Measurements from ENCODE around the gene ATG9A. TPM values are rescaled to one million over a fixed set of nuclear protein-coding genes. Genes with fewer than 3 reads are reported as not detected.

Gene ATG9A
- total RNA-seq, 5 donors from 2014 or later (not counting 1 experiment from before 2014, with no cell fraction given), result 52.5 to 72.9 (median 57.6) TPM

- H3K4me1 Mint-ChIP-seq, result peaks cover 17 to 30% (median 25%) of the 10 kb centered on the region in 3 donors
- H3K27me3 Mint-ChIP-seq, result no peaks in the 10 kb centered on the region
- ChIA-PET POLR2A (interaction anchor here in 1 of 2 donors (0.6 kb wide), 1 partner anchor 24 kb away, joined by 4 read pairs; no protein-coding TSS in a partner anchor), CTCF (no interaction called here)
- peaks cover 35% of the 10 kb centered on the region for H3K36me3 Mint-ChIP-seq
- ATAC-seq (replicated peaks in 1 of 4) (no peak), DNase-seq (no peak)
- H3K27ac Mint-ChIP-seq, result no peak overlapping the region
- 98% methylated on average over 10 of the region's 16 CpGs for WGBS (ENCODE audit: insufficient coverage)
- no peaks in the 10 kb centered on the region for H3K9me3 ChIP-seq
- H3K27ac ChIP-seq (ENCODE audit: low read length), result no peak overlapping the region
- no peak overlapping the region for H3K4me3 ChIP-seq (ENCODE audit: control insufficient read depth in 1 of 2, extremely low read depth in 1 of 2, low read length in 1 of 2)
- H3K4me3 Mint-ChIP-seq, result no peak overlapping the region
- no peaks in the 10 kb centered on the region for H3K27me3 ChIP-seq (replicated peaks in 1 of 2; ENCODE audit: control insufficient read depth in 2 of 2, extremely low read depth in 1 of 2, insufficient read depth in 2 of 2, low read length in 1 of 2)
- peaks cover 4 to 26% of the 10 kb centered on the region in 2 experiments for H3K4me1 ChIP-seq (ENCODE audit: control insufficient read depth in 1 of 2, extremely low read depth in 1 of 2, insufficient read depth in 2 of 2, low read length in 2 of 2)
- H3K9me3 Mint-ChIP-seq, result no peaks in the 10 kb centered on the region
- peaks cover 21 to 64% of the 10 kb centered on the region in 2 donors for H3K36me3 ChIP-seq (ENCODE audit: control insufficient read depth in 2 of 2, extremely low read depth in 1 of 2, insufficient read depth in 1 of 2, low read length in 1 of 2)
Measured at GRCh38 chr2:219221957-219222518, 7.4 kb downstream of the ATG9A start.

- POLR2A ChIA-PET, result no interaction called here
- CTCF ChIA-PET, result no interaction called here
- WGBS (ENCODE audit: insufficient coverage), result 100% methylated on average over 2 of the region's 19 CpGs
- Histone ChIP-seq H3K36me3 (ENCODE audit: control insufficient read depth in 2 of 2, extremely low read depth in 1 of 2, insufficient read depth in 1 of 2, low read length in 1 of 2) (peaks cover 21 to 58% of the 10 kb centered on the region in 2 donors), H3K27me3 (replicated peaks in 1 of 2; ENCODE audit: control insufficient read depth in 2 of 2, extremely low read depth in 1 of 2, insufficient read depth in 2 of 2, low read length in 1 of 2) (no peaks in the 10 kb centered on the region), H3K27ac (ENCODE audit: low read length) (no peak overlapping the region), H3K9me3 (no peaks in the 10 kb centered on the region), H3K4me3 (ENCODE audit: control insufficient read depth in 1 of 2, extremely low read depth in 1 of 2, low read length in 1 of 2) (no peak overlapping the region), H3K4me1 (ENCODE audit: control insufficient read depth in 1 of 2, extremely low read depth in 1 of 2, insufficient read depth in 2 of 2, low read length in 2 of 2) (peaks cover 4 to 25% of the 10 kb centered on the region in 2 experiments)
- H3K4me3 Mint-ChIP-seq, result no peak overlapping the region
- H3K27me3 Mint-ChIP-seq, result no peaks in the 10 kb centered on the region
- peak overlapping the region in 1 of 2 donors; percentile 39 for H3K27ac Mint-ChIP-seq
- no peak for DNase-seq
- H3K9me3 Mint-ChIP-seq, result no peaks in the 10 kb centered on the region
- H3K36me3 Mint-ChIP-seq, result peaks cover 31% of the 10 kb centered on the region
- ATAC-seq (replicated peaks in 1 of 4), result no peak
- H3K4me1 Mint-ChIP-seq, result peaks cover 18 to 31% (median 22%) of the 10 kb centered on the region in 3 donors
Measured at GRCh38 chr2:219220652-219221402, 8.6 kb downstream of the ATG9A start.

GRCh38 chr2:219219784-219220532 lies 9.5 kb downstream of the ATG9A start:
- WGBS (ENCODE audit: insufficient coverage), result 94% methylated on average over 11 of the region's 18 CpGs
- H3K27me3 ChIP-seq (replicated peaks in 1 of 2; ENCODE audit: control insufficient read depth in 2 of 2, extremely low read depth in 1 of 2, insufficient read depth in 2 of 2, low read length in 1 of 2), result no peaks in the 10 kb centered on the region
- H3K4me1 Mint-ChIP-seq, result peaks cover 15 to 29% (median 20%) of the 10 kb centered on the region in 3 donors
- H3K4me3 Mint-ChIP-seq, result peak overlapping the region; percentile 21 to 83 (median 76)
- no peaks in the 10 kb centered on the region for H3K27me3 Mint-ChIP-seq
- H3K4me1 ChIP-seq (ENCODE audit: control insufficient read depth in 1 of 2, extremely low read depth in 1 of 2, insufficient read depth in 2 of 2, low read length in 2 of 2), result peaks cover 4 to 25% of the 10 kb centered on the region in 2 experiments
- no peaks in the 10 kb centered on the region for H3K9me3 Mint-ChIP-seq
- ATAC-seq (replicated peaks in 1 of 4) (no peak), DNase-seq (no peak)
- peak overlapping the region in 1 of 2 donors; percentile 12 for H3K27ac Mint-ChIP-seq
- H3K36me3 Mint-ChIP-seq, result peaks cover 26% of the 10 kb centered on the region
- H3K27ac ChIP-seq (ENCODE audit: low read length), result no peak overlapping the region
- CTCF ChIA-PET, result interaction anchor here in 1 of 2 donors (0.9 to 1.7 kb wide), 2 partner anchors 75 to 168 kb away, joined by 4 to 5 read pairs; partner anchors contain the start of gene DNPEP
- H3K9me3 ChIP-seq, result no peaks in the 10 kb centered on the region
- POLR2A ChIA-PET, result interaction anchor here in 1 of 2 donors (0.5 kb wide), 1 partner anchor 31 kb away, joined by 3 read pairs; no protein-coding TSS in a partner anchor
- H3K36me3 ChIP-seq (ENCODE audit: control insufficient read depth in 2 of 2, extremely low read depth in 1 of 2, insufficient read depth in 1 of 2, low read length in 1 of 2), result peaks cover 21 to 49% of the 10 kb centered on the region in 2 donors
- H3K4me3 ChIP-seq (ENCODE audit: control insufficient read depth in 1 of 2, extremely low read depth in 1 of 2, low read length in 1 of 2), result no peak overlapping the region

GRCh38 chr2:219218732-219219701 lies 10.4 kb downstream of the ATG9A start, which contains the start of gene ABCB6:
Gene ABCB6 (minus strand): TSS chr2:219218958. CDS start chr2:219218673, 285 bp downstream.
- peak within 1 kb of the TSS; percentile 69 to 79 for H3K27ac Mint-ChIP-seq
- peaks cover 22% of the 10 kb centered on the region for H3K36me3 Mint-ChIP-seq

GRCh38 chr2:219218217-219218731 lies 11.2 kb downstream of the ATG9A start:
- Mint-ChIP-seq H3K9me3 (no peaks in the 10 kb centered on the region), H3K4me1 (peaks cover 12 to 25% (median 20%) of the 10 kb centered on the region in 3 donors), H3K27ac (peak overlapping the region; percentile 69 to 79), H3K36me3 (peaks cover 18% of the 10 kb centered on the region), H3K27me3 (no peaks in the 10 kb centered on the region), H3K4me3 (peak overlapping the region; percentile 76 to 83 (median 78))
- Histone ChIP-seq H3K27ac (ENCODE audit: low read length) (no peak overlapping the region), H3K9me3 (no peaks in the 10 kb centered on the region), H3K27me3 (replicated peaks in 1 of 2; ENCODE audit: control insufficient read depth in 2 of 2, extremely low read depth in 1 of 2, insufficient read depth in 2 of 2, low read length in 1 of 2) (no peaks in the 10 kb centered on the region), H3K4me1 (ENCODE audit: control insufficient read depth in 1 of 2, extremely low read depth in 1 of 2, insufficient read depth in 2 of 2, low read length in 2 of 2) (peaks cover 4 to 25% of the 10 kb centered on the region in 2 experiments), H3K4me3 (ENCODE audit: control insufficient read depth in 1 of 2, extremely low read depth in 1 of 2, low read length in 1 of 2) (peak overlapping the region; percentile 56 to 67), H3K36me3 (ENCODE audit: control insufficient read depth in 2 of 2, extremely low read depth in 1 of 2, insufficient read depth in 1 of 2, low read length in 1 of 2) (peaks cover 11 to 35% of the 10 kb centered on the region in 2 donors)
- CTCF ChIA-PET, result interaction anchor here (0.9 to 1.7 kb wide), 6 partner anchors 23 to 77 kb away, joined by 3 to 5 read pairs (median 4); partner anchors contain the start of gene CNPPD1 (in 1 of the 2)
- DNase-seq (peak in 7 of 35 experiments; percentile 12 to 38 (median 22)), ATAC-seq (replicated peaks in 1 of 4) (peak; percentile 42 to 58 (median 52))
- POLR2A ChIA-PET, result no interaction called here
- 3% methylated on average over 37 of the region's 37 CpGs for WGBS (ENCODE audit: insufficient coverage)

More at GRCh38 chr2:219218732-219219701, 10.4 kb downstream of the ATG9A start, which contains the start of gene ABCB6:
- Mint-ChIP-seq H3K4me3 (peak within 1 kb of the TSS; percentile 76 to 83 (median 78)), H3K9me3 (no peaks in the 10 kb centered on the region), H3K4me1 (peaks cover 12 to 26% (median 20%) of the 10 kb centered on the region in 3 donors), H3K27me3 (no peaks in the 10 kb centered on the region)
- DNase-seq, result peak; percentile 72 to 90 (median 80)
- Histone ChIP-seq H3K9me3 (no peaks in the 10 kb centered on the region), H3K36me3 (ENCODE audit: control insufficient read depth in 2 of 2, extremely low read depth in 1 of 2, insufficient read depth in 1 of 2, low read length in 1 of 2) (peaks cover 18 to 40% of the 10 kb centered on the region in 2 donors), H3K27me3 (replicated peaks in 1 of 2; ENCODE audit: control insufficient read depth in 2 of 2, extremely low read depth in 1 of 2, insufficient read depth in 2 of 2, low read length in 1 of 2) (no peaks in the 10 kb centered on the region), H3K4me3 (ENCODE audit: control insufficient read depth in 1 of 2, extremely low read depth in 1 of 2, low read length in 1 of 2) (peak within 1 kb of the TSS; percentile 56 to 67), H3K4me1 (ENCODE audit: control insufficient read depth in 1 of 2, extremely low read depth in 1 of 2, insufficient read depth in 2 of 2, low read length in 2 of 2) (peaks cover 4 to 25% of the 10 kb centered on the region in 2 experiments), H3K27ac (ENCODE audit: low read length) (peak within 1 kb of the TSS; percentile 31)
- WGBS (ENCODE audit: insufficient coverage), result 10% methylated on average over 54 of the region's 71 CpGs
- CTCF ChIA-PET, result interaction anchor here (0.9 to 1.7 kb wide), 6 partner anchors 13 to 169 kb away, joined by 3 to 5 read pairs (median 4); partner anchors contain the start of genes DNPEP (in 1 of the 2) and ZFAND2B (in 1 of the 2)
- ATAC-seq (replicated peaks in 1 of 4), result peak; percentile 84 to 90 (median 88)
- POLR2A ChIA-PET, result interaction anchor here in 1 of 2 donors (0.5 kb wide), 2 partner anchors 32 to 34 kb away, joined by 3 to 4 read pairs; no protein-coding TSS in a partner anchor

All from T-cell (primary cell).